ENCODE results near the gene TYSND1.
"Not testable (repeated sequence)": the region's sequence is repeated elsewhere in the genome, so short reads cannot be mapped to it uniquely, and the experiment has no call there.

TYSND1 gene

GRCh38 chr10:70106958-70107791 lies 39.3 kb downstream of the TYSND1 start:
- no peak for DNase-seq

GRCh38 chr10:70101668-70102067 lies 44.8 kb downstream of the TYSND1 start:
- no peak for DNase-seq

- not testable (repeated sequence) for DNase-seq
Measured at GRCh38 chr10:70101068-70101562, 45.4 kb downstream of the TYSND1 start.

- no peak for DNase-seq
Measured at GRCh38 chr10:70098271-70098670, 48.2 kb downstream of the TYSND1 start.

- no peak for DNase-seq
Measured at GRCh38 chr10:70097459-70097858, 49.0 kb downstream of the TYSND1 start.

- DNase-seq, result no peak
Measured at GRCh38 chr10:70096705-70097420, 49.6 kb downstream of the TYSND1 start.

GRCh38 chr10:70096016-70096704 lies 50.3 kb downstream of the TYSND1 start:
- no peak for DNase-seq

GRCh38 chr10:70094250-70094649 lies 52.2 kb downstream of the TYSND1 start:
- no peak for DNase-seq

GRCh38 chr10:70093335-70093944 lies 53.1 kb downstream of the TYSND1 start:
- DNase-seq, result no peak

- no peak for DNase-seq
Measured at GRCh38 chr10:70092389-70092718, 54.1 kb downstream of the TYSND1 start.

GRCh38 chr10:70090951-70091350 lies 55.5 kb downstream of the TYSND1 start:
- no peak for DNase-seq

- DNase-seq, result no peak
Measured at GRCh38 chr10:70090013-70090412, 56.5 kb downstream of the TYSND1 start.

- no peak for DNase-seq
Measured at GRCh38 chr10:70088308-70088698, 58.2 kb downstream of the TYSND1 start.

All from KG1 (cell line).